ENCODE results near the gene THRB.

THRB gene

DNA sequence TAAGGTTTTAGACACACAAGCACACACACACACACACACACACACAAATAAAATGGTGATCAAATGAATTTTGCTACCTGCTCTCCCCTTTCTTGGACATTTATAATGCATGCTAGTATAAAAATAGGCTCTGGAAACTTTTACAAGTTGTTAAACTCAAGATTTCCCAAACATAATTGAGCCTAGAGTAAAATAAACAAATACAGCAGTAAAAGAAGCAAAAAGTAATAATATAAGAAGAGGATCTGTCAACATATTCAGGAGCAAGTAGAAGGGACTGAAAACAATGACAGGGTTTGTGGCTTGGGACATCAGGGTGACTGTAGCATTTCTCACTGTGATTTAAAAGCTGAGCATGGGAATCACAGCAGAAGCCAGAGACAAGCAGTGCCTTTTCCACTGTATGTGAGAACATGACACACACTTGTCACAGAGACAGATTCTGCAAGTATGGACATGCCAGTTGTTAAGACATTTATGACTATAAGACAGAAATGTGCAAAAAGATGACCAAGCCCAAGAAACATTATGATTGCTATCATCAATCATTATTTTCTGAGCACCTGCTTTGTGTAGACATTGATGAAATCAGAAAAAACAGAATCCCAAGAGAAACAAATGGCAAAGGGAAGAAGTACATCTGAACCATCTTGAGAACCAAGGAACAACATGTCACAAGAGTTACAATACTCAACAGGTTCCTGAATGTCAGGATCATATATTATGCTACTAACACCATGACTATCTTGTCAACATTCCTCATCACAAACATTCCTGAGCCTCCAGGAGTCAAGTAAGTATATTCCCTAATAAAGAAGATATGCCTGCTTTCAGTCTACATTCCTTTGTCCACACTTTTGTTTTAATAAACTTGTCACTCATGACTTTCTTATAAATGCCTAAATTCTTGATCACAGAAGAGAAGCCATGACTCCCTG is 7.1 kb downstream of the THRB start:
- no peak for ATAC-seq

- no peak for ATAC-seq
These were observed 9.1 kb downstream of the THRB start for GRCh38 chr3:24485511-24485910.

- ATAC-seq = no peak
These were observed 10.8 kb downstream of the THRB start for GRCh38 chr3:24483873-24484272.

DNA sequence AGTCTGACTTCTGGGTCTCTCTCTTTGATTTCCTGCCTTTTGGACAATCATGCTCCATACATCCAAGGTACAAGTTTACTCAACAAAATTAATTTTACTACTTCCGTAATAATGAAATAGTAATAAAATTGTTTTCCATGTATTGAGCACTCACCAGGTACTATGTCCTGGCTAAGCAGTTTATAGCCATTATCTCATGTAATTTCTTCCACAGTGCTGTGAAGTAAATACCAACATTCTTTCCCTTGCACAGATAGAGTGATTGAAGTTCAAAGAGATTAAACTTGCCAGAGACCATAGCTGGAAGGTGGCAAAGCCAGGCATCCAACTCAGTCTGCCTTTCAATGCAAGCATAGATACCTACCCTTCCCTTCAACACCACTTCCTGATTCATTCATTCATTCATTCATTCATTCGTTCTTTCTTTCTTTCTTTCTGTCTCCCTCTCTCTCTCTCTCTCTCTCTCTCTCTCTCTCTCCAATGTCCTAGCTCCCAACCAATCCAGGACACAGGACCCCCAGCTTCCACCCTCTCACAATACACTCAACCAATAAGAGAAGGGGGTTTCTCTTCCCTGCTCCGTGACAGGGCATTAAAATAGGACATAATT is 12.4 kb downstream of the THRB start:
- no peak for ATAC-seq

DNA sequence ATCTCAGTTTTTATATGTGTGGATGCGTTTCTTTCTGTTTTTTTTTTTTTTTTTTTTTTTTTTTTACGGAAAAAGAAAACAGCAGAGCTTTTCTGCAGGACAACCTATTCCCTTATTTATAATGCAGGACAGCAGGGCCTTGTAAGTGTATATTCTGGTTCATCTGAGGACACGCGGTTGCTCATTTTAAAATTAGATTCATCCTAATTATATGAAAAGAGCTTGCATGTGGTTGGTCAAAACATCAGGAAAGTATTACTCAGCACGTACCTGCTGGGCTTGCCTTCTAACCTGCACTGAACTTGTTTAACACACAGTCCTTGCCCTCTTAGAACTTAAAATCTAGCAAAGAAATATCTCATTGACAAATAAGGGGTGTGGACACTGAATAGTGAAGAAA is 13.5 kb downstream of the THRB start:
- ATAC-seq = no peak

DNA sequence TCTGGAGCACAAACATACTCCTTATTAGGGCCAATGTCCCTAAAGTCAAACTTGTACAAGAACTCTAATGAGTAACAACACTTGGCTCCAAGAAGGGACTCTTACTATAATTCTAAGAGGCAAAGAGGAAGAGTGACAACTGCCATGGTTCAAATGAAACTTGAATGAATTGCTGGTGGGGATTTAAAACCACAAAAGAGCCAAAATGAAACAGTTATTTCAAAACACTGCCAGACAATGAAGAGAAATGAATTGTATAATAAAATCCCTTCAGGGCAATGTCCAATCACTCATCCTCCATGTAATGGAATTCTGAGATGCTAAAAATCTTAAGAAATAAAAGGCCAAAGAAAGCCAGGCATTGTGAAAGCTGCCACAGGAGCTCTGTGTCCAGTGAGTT is 14.2 kb downstream of the THRB start:
- ATAC-seq = no peak

DNA sequence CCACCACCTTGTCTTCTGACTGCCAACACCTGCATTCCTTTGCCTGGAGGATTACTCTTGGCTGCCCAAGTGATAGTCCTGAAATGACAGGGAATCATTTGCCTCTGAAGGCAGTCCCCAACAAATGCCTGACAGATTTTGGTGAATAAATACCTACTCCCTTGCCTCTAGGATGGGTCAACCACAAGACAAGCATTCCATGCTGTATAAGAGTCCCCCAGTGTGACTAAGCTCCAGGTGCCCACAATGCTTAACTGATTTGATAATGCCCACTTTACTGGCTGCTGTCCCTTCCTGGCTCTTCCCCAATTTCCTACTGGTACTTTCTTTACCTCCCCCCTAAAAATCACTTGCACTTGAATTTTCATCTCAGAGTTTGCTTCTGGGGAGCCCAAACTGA is 14.8 kb downstream of the THRB start:
- no peak for ATAC-seq

DNA sequence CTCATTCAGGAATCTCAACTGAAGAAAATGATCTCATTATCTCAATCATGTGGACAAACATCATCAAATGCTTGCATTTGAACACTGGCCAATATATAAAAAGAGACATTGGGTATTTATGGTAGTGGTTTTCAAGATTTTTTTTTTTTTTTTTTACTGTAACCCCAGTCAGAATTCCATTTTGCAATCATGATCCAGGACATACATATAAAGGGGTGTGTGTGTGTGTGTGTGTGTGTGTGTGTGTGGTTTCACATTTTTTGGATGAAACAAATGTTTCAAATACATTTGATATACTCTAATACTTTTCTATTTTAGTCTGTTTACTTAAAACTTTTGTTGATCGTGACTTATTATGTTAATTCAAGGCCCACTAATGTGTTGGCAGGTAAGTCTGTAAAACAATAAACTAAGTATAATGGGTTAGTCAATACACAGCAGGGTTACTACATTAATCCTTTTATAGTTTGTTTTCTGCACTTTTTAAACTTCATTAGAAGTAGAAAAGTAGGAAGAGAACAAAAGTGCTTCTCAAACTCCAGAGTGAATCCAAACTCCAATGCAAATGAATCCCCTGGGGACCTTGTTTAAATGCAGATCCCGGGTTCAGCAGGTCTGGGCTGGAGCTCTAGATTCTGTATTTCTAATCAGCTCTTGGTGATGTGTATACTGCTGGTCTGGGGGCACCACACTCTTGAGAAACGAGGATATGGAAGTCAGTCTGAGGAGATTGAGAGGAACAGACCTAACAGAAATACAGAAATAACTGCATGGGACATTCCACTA is 17.6 kb downstream of the THRB start:
- no peak for ATAC-seq

GRCh38 chr3:24475925-24476324 is 18.7 kb downstream of the THRB start:
- ATAC-seq = no peak

DNA sequence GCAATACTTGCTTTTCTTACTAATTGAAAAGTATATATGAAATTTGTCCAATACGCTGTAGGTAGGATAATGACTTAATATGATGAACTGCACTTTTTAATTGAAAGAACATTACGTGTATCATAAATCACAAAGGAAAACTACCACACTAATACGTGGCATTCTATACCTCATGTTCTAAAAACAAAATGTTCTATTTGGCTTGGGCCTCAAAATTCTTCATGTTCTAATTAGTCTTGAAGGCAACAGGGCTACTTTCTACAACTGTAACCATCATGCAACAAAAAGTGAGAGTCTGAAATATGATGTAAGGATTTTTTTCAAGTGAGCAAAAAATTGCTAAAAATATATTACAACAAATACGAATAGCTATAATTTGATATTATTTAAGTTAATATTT is 19.8 kb downstream of the THRB start:
- ATAC-seq = no peak

- ATAC-seq = no peak
These were observed 22.3 kb downstream of the THRB start for GRCh38 chr3:24472358-24472757.

DNA sequence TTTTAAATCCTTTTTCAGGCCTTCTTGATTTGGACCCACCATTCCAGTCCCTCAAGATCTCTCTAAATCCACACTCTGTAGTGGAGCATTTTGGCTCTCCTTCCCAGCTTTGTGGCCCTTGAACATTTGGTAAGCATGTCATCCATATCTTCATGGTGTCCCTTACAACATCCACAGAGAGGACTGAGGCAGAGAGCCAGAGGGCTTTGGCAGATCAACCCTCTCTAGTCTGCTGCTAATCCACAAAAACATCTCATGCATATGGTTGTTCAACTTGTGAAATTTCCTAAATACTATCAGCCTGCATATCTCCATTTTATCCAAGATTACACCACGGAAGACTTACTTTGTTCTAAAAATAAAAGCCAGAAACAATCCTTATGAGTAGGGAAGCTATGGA is 23.2 kb downstream of the THRB start:
- ATAC-seq = no peak

DNA sequence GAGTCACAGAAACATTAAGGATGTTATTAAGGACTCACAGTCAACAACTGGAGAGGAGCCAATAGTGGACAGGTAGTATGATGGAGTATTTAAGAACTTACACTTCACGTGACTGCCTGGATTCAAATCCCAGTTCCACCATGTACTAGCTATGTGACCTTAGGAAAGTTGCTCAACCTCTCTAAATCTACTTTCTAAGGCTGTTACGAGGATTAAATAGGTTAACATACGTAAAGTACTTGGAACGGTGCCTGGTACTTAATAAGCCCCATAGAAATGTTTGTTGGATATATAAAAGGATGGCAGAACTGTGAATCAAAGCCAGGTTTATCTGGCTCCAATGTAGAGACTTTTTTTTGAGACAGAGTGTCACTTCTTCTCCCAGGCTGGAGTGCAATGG is 24.4 kb downstream of the THRB start:
- ATAC-seq = no peak

DNA sequence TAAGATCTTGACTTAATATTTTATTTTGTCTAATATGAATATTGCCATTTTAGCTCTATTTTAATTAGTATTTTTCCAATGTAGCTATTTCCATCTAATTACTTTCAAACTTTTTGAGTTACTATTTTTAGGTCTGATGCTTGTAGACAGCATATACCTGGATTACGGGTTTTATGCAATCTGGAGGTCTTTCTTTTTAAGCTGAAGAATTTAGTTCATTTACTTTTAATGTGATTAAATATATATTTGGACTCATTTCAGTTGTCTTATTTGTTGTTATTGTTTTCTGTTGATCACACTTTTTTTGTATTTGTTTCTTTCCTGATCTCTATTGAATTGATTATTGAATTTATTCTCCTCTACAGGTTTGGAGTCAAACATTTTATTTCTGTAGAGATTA is 30.3 kb downstream of the THRB start:
- ATAC-seq = no peak

- no peak for ATAC-seq
These were observed 31.9 kb downstream of the THRB start for GRCh38 chr3:24462737-24463136.

GRCh38 chr3:24460974-24461373 is 33.7 kb downstream of the THRB start:
- no peak for ATAC-seq

GRCh38 chr3:24457719-24458118 is 36.9 kb downstream of the THRB start:
- ATAC-seq = no peak

DNA sequence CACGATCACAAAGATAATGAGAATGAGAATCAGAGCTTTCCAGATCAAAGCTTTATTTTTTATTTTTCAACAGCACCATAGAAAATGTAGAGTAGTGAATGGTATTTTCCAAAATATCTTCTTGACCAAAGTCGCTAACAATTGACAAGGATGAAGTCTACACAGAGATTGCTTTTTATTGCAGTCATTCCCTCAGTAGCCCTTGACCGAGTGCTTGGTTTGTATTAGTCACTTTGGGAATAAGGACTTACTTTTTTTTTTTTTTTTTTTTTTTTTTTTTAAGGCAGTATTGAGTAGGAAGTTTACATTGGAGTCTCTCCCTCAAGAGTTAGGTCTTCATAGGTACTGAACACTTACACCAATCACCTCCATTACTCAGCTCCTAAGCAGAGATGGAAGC is 39.8 kb downstream of the THRB start:
- ATAC-seq = no peak

DNA sequence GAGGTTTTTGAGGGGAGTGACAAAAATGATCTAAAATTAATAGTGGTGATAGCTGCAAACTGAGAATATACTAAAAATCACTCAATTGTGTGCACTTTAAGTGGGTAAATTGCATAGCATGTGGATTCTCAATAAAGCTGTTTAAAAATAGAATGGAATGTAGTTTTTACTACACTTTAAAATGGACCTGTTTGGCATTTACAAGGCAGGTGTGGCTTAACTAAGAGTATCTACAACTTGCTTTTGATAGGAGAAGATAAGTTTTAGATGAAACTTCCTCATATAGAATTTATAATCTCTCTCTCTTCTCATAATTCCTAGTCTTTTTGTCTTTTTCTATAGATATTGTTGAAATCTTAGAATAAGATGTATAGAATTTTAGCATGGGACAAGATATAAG is 40.3 kb downstream of the THRB start:
- no peak for ATAC-seq

- no peak for ATAC-seq
These were observed 43.1 kb downstream of the THRB start for GRCh38 chr3:24451461-24452099.

DNA sequence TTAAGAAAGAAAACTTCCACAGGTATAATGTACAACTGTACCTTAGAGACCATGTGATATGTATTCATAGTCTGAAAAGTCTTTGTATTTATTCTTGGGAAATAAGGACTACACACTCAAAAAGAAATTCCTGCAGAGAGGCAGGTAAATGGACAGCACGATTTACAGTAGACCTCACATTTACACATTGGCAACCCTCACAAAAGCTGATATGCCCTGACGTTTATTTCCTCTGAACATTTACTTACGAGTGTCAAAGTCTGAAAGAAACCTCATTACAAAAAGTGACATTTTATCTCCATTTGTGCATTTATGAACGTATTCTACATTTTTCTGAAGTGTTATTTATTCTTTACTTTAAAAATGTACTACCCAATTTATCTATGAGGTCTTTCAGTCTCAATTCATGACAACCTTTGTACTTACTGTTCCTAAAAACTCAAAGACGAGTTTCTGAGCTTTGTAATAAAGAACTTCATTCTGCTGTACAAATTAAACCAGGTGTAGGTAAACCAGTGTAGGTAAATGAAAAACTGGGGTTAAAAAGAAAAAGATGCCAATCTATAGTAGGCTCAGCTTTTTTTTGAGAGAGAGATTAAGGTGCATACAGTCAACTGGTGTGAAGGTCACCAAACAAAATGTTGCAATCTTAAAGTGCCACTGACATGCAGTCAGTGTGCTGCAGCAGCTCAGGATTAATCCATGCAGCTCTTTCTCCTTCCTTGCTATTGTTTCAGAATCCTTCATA is 44.3 kb downstream of the THRB start:
- no peak for ATAC-seq

- ATAC-seq = no peak
These were observed 46.8 kb downstream of the THRB start for GRCh38 chr3:24447836-24448235.
